BE2C (cell line): ENCODE measurements around the gene ICE1.
A peak's percentile ranks its signal among the peaks of the same experiment; 100 is the strongest.
"Not testable (repeated sequence)": the region's sequence is repeated elsewhere in the genome, so short reads cannot be mapped to it uniquely, and the experiment has no call there.

Experiments
- DNase-seq: peaks from one replicate; pipeline ENCODE4 v3.0.0-alpha.2; 2020
- H3K27me3 ChIP-seq: fragments of 250-450 bp; sonication (Bioruptor Pico); 2 replicates; pipeline ENCODE4 v1.5.1; 2020; ENCODE audit warnings: mild to moderate bottlenecking
- H3K36me3 ChIP-seq: fragments of 250-450 bp; sonication (Bioruptor Pico); 2 replicates; pipeline ENCODE4 v1.5.1; 2020; ENCODE audit warnings: mild to moderate bottlenecking
- H3K4me1 ChIP-seq: fragments of 250-450 bp; sonication (Bioruptor Pico); 2 replicates; pipeline ENCODE4 v1.5.1; 2020
- H3K4me3 ChIP-seq: 2 replicates; pipeline ENCODE4 v1.5.1; 2011; ENCODE audit warnings: low read depth, low read length
- H3K9me3 ChIP-seq: fragments of 250-450 bp; sonication (Bioruptor Pico); 2 replicates; pipeline ENCODE4 v1.5.1; 2020
- TF ChIP-seq, protein P1 (sequence below): IDR thresholded peaks from 2 replicates; pipeline ENCODE4 v1.5.1; 2012; ENCODE audit warnings: mild to moderate bottlenecking, low read depth, low read length

ICE1 gene

DNA sequence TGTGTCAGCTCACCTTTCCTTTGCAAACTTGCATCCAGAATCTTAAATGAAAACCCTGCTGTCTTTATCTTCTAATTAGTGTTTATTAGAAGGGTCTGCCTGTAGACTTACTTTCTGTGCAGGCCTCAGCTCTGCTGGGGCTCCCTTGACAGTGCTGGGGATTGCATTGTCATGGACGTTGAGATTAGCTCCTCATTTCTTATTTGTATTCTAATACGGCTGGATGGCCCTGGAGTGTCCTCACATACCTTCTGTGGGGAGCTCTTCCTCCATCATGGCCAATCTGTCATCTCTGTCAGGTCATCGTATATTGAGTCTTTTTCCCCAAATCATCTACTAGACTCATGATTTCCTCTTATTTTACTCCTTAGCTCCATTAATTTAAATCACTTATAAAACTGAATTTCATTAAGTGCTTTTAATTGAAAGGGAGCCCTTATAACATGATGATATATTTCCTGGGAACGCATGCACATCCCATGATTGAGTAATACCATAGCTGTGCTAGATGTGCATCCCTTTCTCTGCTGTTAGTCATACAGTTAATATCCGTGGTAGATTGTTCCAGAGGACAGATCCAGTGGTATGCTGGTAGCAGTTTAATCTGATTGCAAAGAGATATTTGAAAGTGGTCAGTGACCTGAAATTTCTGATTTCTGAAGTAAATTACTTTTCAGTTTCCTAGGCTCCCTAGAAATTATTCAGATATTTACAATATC, 61.6 kb downstream of the ICE1 start:
- no peak overlapping the region for H3K4me3 ChIP-seq
- peaks cover 6% of the 10 kb centered on the region for H3K36me3 ChIP-seq
- H3K4me1 ChIP-seq: no peaks in the 10 kb centered on the region
- H3K27me3 ChIP-seq: no peaks in the 10 kb centered on the region
- no peaks in the 10 kb centered on the region for H3K9me3 ChIP-seq
- DNase-seq: no peak
- TF ChIP-seq, protein P1, sequence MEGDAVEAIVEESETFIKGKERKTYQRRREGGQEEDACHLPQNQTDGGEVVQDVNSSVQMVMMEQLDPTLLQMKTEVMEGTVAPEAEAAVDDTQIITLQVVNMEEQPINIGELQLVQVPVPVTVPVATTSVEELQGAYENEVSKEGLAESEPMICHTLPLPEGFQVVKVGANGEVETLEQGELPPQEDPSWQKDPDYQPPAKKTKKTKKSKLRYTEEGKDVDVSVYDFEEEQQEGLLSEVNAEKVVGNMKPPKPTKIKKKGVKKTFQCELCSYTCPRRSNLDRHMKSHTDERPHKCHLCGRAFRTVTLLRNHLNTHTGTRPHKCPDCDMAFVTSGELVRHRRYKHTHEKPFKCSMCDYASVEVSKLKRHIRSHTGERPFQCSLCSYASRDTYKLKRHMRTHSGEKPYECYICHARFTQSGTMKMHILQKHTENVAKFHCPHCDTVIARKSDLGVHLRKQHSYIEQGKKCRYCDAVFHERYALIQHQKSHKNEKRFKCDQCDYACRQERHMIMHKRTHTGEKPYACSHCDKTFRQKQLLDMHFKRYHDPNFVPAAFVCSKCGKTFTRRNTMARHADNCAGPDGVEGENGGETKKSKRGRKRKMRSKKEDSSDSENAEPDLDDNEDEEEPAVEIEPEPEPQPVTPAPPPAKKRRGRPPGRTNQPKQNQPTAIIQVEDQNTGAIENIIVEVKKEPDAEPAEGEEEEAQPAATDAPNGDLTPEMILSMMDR: no peak

DNA sequence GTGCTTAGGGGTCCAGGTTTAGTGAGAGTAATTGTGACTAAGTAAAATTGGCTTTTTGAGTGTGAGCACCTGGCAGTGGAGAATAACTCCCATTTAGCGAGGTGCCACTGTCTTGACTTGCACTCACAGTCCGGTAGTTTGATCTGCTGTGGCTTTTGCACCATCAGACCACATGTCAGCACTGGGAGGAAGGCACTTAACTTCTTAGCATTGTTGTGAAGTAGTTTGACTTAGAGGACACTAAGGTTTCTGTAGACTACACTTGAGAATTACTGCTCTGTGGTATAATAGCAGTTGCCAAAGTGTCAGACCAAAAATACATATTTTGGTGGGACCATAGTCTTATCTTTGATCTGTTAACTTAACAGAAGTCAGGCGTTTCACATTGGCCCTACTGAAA, 63.6 kb downstream of the ICE1 start:
- no peak for DNase-seq
- no peak overlapping the region for H3K4me3 ChIP-seq
- peaks cover 8% of the 10 kb centered on the region for H3K36me3 ChIP-seq
- TF ChIP-seq, protein P1: no peak
- H3K27me3 ChIP-seq: no peaks in the 10 kb centered on the region
- no peaks in the 10 kb centered on the region for H3K9me3 ChIP-seq
- H3K4me1 ChIP-seq: no peaks in the 10 kb centered on the region

DNA sequence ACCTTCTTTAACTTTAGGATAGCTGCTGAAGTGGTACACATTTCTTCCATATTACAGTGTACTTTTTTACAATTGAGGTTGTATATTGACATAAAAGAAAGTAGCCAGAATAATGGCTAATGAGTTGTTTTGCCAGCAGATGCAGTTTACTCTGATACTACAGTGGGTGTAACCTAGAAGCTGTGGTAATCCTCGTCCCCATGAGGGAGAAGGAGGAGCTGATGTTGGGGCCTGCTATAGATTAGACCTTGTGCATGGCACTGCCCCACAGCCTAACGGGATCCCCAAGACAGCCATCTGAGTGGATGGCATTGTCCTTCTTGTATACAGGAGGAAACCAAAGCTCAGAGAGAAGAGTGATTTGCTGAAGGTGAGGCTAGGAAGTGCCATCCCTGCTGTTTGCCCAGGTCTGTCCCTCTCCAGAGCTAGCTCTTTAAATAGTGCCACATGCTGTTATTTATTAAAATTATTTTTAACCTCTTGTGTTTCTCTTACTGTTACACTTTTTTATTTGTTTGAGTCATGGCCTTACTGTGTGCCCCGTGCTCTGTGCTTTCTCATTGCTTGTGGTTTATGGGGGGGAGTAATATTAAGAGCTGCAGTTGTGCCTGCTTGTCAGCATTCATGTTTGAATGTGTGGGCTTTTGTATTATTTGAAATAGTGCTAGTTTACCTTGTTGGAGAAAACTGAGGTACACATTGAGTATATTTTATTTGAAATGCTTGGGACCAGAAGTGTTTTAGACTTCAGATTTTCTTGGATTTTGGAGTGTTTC, 65.3 kb downstream of the ICE1 start:
- H3K4me3 ChIP-seq: no peak overlapping the region
- H3K36me3 ChIP-seq: peaks cover 8% of the 10 kb centered on the region
- H3K4me1 ChIP-seq: no peaks in the 10 kb centered on the region
- no peak for DNase-seq
- H3K9me3 ChIP-seq: no peaks in the 10 kb centered on the region
- TF ChIP-seq, protein P1: no peak
- no peaks in the 10 kb centered on the region for H3K27me3 ChIP-seq

DNA sequence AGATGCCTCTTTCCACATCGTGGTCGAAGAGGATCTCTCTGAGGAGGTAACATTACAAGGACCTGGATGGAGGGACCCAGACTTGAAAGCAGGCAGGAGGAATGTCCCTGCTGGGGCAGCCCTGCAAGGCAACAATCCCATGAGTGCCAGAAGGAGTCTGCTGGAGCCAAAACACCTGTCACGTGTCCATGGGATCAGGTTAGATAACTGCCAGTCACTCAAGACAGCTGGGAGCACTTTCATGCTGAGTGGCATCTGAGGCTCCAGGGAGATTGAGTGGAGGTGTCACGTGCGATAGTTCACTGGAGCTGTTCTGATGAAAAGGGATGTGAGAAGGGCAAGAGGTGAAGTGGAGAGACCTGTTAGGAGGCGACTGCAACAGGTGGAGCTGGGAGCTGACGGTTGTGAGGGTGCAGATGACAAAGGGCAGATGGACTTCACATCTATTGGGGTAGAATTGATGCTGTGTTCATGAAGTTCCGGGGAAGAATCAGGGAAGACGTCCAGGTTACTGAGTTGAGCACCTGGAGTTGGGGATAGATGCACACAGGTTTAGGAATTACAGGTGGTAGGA, 68.4 kb downstream of the ICE1 start:
- H3K4me3 ChIP-seq: no peak overlapping the region
- no peak for DNase-seq
- no peaks in the 10 kb centered on the region for H3K27me3 ChIP-seq
- peaks cover 8% of the 10 kb centered on the region for H3K36me3 ChIP-seq
- no peaks in the 10 kb centered on the region for H3K9me3 ChIP-seq
- TF ChIP-seq, protein P1: no peak
- no peaks in the 10 kb centered on the region for H3K4me1 ChIP-seq

DNA sequence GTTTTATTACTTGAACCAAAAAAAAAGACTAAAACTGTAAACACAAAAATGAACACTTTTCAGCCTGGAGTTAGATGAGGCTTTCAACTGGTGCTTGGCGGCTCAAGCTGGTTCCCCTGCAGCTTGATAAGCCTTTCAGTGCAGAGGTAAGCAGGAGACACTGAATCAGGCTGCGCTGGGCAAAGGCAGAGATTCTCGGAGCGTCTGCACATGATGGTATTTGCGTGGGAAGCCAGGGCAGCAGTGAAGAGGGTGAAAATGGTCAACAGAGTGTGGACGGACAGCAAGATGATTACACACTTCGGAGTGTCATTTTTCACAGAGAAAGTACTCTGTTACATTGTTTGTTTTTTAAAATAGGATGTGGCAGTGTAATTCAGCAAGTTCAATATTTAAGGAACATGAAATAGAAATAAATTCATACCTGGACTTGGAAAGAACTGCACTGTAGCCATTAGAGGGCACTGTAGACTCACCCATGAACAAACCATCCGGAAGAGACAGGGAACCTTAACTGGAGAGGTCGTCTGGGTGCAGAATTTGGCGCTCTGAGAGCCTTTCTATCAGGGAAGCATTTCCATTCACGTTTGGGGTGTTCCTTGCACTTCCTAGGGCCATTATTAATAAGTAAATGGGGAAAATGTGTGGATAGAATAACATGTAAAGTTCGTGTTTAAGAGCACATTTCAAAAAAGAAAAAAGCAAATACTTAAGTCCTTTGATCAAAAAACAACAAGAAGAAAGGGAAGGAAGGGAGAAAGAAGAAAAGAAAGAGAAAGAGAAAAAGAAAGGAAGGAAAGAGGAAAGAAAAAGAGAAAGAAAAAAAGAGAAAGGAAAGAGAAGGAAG, 69.8 kb downstream of the ICE1 start:
- H3K4me3 ChIP-seq: no peak overlapping the region
- peaks cover 8% of the 10 kb centered on the region for H3K36me3 ChIP-seq
- no peaks in the 10 kb centered on the region for H3K9me3 ChIP-seq
- TF ChIP-seq, protein P1: peak; percentile 93
- DNase-seq: peak; percentile 64
- peaks cover under 1% of the 10 kb centered on the region for H3K4me1 ChIP-seq
- H3K27me3 ChIP-seq: no peaks in the 10 kb centered on the region

DNA sequence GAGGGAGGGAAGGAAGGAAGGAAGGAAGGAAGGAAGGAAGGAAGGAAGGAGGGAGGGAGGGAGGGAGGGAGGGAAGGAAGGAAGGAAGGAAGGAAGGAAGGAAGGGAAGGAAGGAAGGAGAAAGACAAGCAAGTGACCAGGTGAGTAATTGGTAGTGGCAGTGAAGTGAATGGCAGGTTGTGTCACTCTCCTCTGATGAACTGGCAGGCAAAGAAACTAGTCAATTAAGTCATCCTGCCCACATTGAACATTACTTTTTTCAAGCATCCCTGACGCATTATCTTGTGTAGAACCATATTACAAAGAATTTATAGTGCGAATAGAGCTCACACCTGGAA, 70.4 kb downstream of the ICE1 start:
- not testable (repeated sequence) for DNase-seq, H3K9me3 ChIP-seq, H3K4me3 ChIP-seq

More for the DNA sequence above, 70.4 kb downstream of the ICE1 start:
- H3K27me3 ChIP-seq, H3K36me3 ChIP-seq, H3K4me1 ChIP-seq: not testable (repeated sequence)
